Measurements from ENCODE around the gene FMNL2.

Gene FMNL2

DNA sequence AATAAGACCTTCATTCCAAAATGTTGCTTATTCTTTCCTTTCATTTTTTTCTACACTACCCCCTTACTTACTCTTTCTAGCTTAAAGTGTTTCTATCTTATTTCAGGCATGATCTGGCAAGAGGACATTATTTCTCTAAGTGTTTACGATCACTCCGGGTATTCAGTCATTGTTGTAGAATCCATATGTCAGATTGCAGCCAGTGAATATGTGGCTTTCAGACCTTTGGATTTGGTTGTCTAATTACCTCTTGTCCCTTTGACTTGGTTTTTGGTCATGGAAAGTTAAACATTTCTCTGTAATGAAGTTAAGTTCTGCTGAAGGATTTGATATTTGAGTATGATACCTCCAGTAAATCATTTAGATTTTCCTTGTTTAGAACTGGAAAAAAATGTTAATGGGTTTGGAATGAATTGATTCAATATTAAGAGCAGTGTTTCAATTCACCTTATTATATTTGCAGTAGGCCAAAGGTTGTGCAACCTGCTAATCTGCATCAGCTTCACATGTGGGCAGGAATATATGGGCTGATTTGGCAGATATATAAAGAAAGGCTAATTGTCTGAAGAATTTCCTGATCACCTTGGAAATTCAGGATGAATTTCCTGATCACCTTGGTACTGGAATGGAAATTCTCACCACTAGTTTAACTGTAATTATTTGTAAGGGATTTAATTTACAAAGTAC, 227.4 kb downstream of the FMNL2 start:
- H3K4me3 ChIP-seq (ENCODE audit: low read length), result no peak overlapping the region
- no CpG with 5 or more reads among the region's 2 CpGs for WGBS (ENCODE audit: insufficient coverage, insufficient read length)
- no peaks in the 10 kb centered on the region for H3K4me1 ChIP-seq (ENCODE audit: control insufficient read depth, insufficient read depth, low read length)

DNA sequence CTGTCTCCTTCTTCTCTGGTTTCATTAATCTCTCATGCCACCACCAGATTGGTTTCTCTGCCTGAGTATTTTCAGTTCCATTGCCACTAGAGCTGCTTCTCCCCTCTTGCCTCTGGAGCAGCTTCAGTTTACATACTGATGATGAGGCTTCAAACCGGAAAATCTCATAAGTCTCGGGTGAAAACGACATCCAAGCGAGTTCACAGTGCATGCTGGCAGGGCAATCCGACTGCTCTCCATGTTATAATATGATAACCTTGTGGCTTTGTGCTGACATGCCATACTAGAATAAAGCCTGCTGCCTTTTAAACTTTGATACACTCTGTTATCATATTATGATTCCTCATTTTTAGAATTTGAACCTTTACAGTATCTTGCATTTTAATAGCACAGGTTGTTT, 228.8 kb downstream of the FMNL2 start:
- Histone ChIP-seq H3K4me1 (ENCODE audit: control insufficient read depth, insufficient read depth, low read length) (no peaks in the 10 kb centered on the region), H3K27ac (ENCODE audit: low read length) (no peak overlapping the region), H3K36me3 (ENCODE audit: control insufficient read depth, insufficient read depth, low read length) (peaks cover 3% of the 10 kb centered on the region; the same call in 1 of the 2 replicates), H3K4me3 (ENCODE audit: low read length) (no peak overlapping the region), H3K9me3 (ENCODE audit: control insufficient read depth, insufficient read depth, low read length) (no peaks in the 10 kb centered on the region), H3K27me3 (ENCODE audit: control insufficient read depth, insufficient read depth, low read length) (no peaks in the 10 kb centered on the region)
- WGBS (ENCODE audit: insufficient coverage, insufficient read length), result no CpG with 5 or more reads among the region's 5 CpGs
- no peak for DNase-seq (ENCODE audit: low read depth, low spot score)

More for the DNA sequence above, 227.4 kb downstream of the FMNL2 start:
- peaks cover 3% of the 10 kb centered on the region; the same call in 1 of the 2 replicates for H3K36me3 ChIP-seq (ENCODE audit: control insufficient read depth, insufficient read depth, low read length)
- no peaks in the 10 kb centered on the region for H3K27me3 ChIP-seq (ENCODE audit: control insufficient read depth, insufficient read depth, low read length)
- no peaks in the 10 kb centered on the region for H3K9me3 ChIP-seq (ENCODE audit: control insufficient read depth, insufficient read depth, low read length)
- H3K27ac ChIP-seq (ENCODE audit: low read length), result no peak overlapping the region
- DNase-seq (ENCODE audit: low read depth, low spot score), result no peak

DNA sequence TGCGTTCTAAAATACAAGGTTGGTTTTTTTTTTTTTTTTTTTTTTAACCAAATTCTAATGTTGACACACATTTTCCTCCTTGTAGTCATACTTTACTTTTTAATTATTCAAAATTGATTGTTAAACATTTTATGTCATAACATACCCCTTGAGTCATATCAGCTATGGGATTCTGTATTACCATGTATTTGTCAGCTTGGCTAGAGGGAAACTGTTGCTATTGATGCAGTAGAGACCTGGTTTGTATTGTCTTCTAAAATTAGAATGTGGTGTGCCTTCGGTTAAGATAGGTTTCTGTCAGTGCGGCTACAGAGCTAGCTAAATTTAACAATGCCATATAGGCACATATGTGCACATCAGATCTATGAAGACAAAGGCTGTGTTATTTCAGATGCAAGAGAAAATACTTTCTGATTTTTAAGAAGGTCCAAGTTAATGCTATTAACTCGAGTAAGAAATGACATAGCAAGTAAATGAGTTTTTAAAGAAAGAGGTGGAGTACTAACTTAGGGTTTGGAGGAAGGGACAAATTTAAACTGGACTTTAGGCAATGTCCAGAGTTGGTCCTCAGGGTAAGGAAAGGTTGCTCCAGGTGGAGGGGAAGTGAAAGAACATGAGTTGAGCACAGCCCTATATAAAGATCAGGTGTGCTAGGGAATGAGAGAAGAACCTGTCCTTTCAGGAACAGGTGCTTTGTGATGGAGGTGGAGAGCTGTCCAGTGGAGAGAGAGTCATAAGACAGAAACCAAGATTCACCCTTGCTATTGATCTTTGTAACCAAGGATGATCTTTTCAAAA, 230.0 kb downstream of the FMNL2 start:
- H3K27me3 ChIP-seq (ENCODE audit: control insufficient read depth, insufficient read depth, low read length), result no peaks in the 10 kb centered on the region
- no CpG with 5 or more reads among the region's 4 CpGs for WGBS (ENCODE audit: insufficient coverage, insufficient read length)
- no peaks in the 10 kb centered on the region for H3K9me3 ChIP-seq (ENCODE audit: control insufficient read depth, insufficient read depth, low read length)
- H3K27ac ChIP-seq (ENCODE audit: low read length), result no peak overlapping the region
- H3K4me1 ChIP-seq (ENCODE audit: control insufficient read depth, insufficient read depth, low read length), result no peaks in the 10 kb centered on the region
- H3K4me3 ChIP-seq (ENCODE audit: low read length), result no peak overlapping the region
- DNase-seq (ENCODE audit: low read depth, low spot score), result no peak
- peaks cover 3% of the 10 kb centered on the region; the same call in 1 of the 2 replicates for H3K36me3 ChIP-seq (ENCODE audit: control insufficient read depth, insufficient read depth, low read length)

DNA sequence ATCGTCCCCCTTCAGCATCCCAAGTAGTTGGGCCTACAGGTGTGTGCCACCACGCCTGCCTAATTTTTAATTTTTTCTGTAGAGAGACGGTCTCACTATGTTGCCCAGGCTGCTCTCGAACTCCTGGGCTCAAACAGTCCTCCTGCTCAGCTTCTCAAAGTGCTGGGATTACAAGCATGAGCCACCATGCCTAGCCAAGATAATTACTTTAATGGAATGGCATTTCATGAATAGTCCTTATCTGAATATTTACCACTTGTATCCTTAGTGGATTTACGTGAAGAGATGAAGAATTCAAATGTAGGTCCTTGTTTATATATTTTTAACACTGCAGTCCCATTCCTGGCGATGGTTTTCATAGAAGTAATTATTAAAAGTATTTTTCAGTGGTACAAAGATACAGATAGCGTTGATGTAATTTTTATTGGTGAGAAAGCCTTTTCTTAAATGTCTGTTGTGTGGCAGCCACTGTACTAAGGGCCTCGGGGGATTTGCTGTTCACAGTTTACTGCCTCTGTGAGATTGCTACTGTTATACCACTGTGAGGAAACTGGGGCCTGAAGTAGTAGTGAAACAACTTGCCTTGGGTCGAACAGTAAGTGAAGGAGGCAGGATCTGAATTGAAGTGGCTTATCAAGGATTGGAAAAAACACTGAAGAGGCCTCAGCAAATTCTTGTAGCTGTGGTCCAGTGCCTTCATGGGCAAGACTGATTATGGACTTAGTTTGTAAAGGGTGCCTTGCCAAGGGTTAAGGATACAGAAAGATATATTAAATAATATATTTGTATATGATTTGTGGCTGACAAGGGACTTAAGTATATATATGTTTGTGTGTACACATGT, 231.1 kb downstream of the FMNL2 start:
- H3K4me1 ChIP-seq (ENCODE audit: control insufficient read depth, insufficient read depth, low read length), result no peaks in the 10 kb centered on the region
- H3K9me3 ChIP-seq (ENCODE audit: control insufficient read depth, insufficient read depth, low read length), result no peaks in the 10 kb centered on the region
- no peak overlapping the region for H3K27ac ChIP-seq (ENCODE audit: low read length)
- WGBS (ENCODE audit: insufficient coverage, insufficient read length), result 100% methylated on average over 1 of the region's 9 CpGs
- H3K27me3 ChIP-seq (ENCODE audit: control insufficient read depth, insufficient read depth, low read length), result no peaks in the 10 kb centered on the region
- no peaks in the 10 kb centered on the region; the same call in 1 of the 2 replicates for H3K36me3 ChIP-seq (ENCODE audit: control insufficient read depth, insufficient read depth, low read length)
- H3K4me3 ChIP-seq (ENCODE audit: low read length), result no peak overlapping the region
- DNase-seq (ENCODE audit: low read depth, low spot score), result no peak

DNA sequence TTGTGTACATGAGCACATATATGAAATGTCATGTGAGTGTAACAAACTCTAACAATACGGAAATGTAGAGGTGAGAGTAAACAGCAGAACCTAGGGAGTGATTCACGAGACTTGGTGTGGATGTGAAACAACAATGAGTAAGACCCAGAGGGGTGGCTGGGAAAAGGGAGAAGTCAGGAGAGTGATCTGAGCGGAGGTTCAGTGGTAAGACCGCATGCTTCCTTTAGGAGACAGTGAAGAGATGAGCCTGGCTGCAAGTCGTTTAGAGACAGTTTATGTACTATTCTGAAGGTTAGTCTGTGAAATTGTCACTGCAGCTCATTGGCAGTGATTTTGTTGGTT, 231.7 kb downstream of the FMNL2 start:
- Histone ChIP-seq H3K36me3 (ENCODE audit: control insufficient read depth, insufficient read depth, low read length) (no peaks in the 10 kb centered on the region; the same call in 1 of the 2 replicates), H3K27ac (ENCODE audit: low read length) (no peak overlapping the region), H3K9me3 (ENCODE audit: control insufficient read depth, insufficient read depth, low read length) (no peaks in the 10 kb centered on the region), H3K4me1 (ENCODE audit: control insufficient read depth, insufficient read depth, low read length) (no peaks in the 10 kb centered on the region), H3K4me3 (ENCODE audit: low read length) (no peak overlapping the region), H3K27me3 (ENCODE audit: control insufficient read depth, insufficient read depth, low read length) (no peaks in the 10 kb centered on the region)
- no peak for DNase-seq (ENCODE audit: low read depth, low spot score)
- WGBS (ENCODE audit: insufficient coverage, insufficient read length), result no CpG with 5 or more reads among the region's 5 CpGs

DNA sequence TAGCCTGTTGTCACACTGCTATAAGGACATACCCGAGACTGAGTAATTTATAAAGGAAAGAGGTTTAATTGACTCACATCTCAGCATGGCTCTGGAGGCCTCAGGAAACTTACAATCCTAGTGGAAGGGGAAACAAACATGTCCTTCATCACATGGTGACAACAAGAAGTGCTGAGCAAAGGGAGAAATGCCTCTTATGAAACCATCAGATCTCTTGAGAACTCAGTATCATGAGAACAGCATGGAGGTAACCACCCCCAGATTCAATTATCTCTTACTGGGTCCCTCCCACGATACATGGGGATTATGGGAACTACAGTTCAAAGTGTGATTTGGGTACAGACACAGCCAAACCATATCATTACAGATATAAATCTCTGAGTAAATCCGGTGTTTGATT, 233.6 kb downstream of the FMNL2 start:
- no peak for DNase-seq (ENCODE audit: low read depth, low spot score)
- no peaks in the 10 kb centered on the region for H3K27me3 ChIP-seq (ENCODE audit: control insufficient read depth, insufficient read depth, low read length)
- no peaks in the 10 kb centered on the region for H3K36me3 ChIP-seq (ENCODE audit: control insufficient read depth, insufficient read depth, low read length)
- H3K27ac ChIP-seq (ENCODE audit: low read length), result no peak overlapping the region
- H3K4me1 ChIP-seq (ENCODE audit: control insufficient read depth, insufficient read depth, low read length), result no peaks in the 10 kb centered on the region
- H3K9me3 ChIP-seq (ENCODE audit: control insufficient read depth, insufficient read depth, low read length), result no peaks in the 10 kb centered on the region
- no CpG with 5 or more reads among the region's 3 CpGs for WGBS (ENCODE audit: insufficient coverage, insufficient read length)
- H3K4me3 ChIP-seq (ENCODE audit: low read length), result no peak overlapping the region

DNA sequence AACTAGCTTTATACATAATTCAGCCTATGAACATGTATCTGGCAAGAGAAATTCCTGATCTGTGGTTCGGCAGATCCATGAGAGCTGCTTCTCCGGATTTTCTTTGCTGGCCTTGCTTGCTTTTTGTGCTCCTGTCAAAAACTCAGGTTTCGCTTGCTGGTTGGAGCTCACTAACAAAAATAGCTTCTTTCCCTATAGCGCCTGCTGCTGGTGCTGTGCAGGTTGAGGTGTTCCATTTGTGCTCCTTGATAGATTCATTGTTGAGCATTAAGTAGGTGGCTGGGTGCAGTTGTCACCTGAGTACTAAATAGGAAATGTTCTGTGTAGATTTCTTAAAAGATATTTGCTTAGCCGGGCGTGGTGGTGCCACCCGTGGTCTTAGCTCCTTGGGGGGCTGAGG, 234.2 kb downstream of the FMNL2 start:
- no peaks in the 10 kb centered on the region for H3K9me3 ChIP-seq (ENCODE audit: control insufficient read depth, insufficient read depth, low read length)
- no peaks in the 10 kb centered on the region for H3K36me3 ChIP-seq (ENCODE audit: control insufficient read depth, insufficient read depth, low read length)
- no peak overlapping the region for H3K27ac ChIP-seq (ENCODE audit: low read length)
- no peaks in the 10 kb centered on the region for H3K4me1 ChIP-seq (ENCODE audit: control insufficient read depth, insufficient read depth, low read length)
- H3K27me3 ChIP-seq (ENCODE audit: control insufficient read depth, insufficient read depth, low read length), result no peaks in the 10 kb centered on the region
- no peak for DNase-seq (ENCODE audit: low read depth, low spot score)
- no CpG with 5 or more reads among the region's 7 CpGs for WGBS (ENCODE audit: insufficient coverage, insufficient read length)
- H3K4me3 ChIP-seq (ENCODE audit: low read length), result no peak overlapping the region

DNA sequence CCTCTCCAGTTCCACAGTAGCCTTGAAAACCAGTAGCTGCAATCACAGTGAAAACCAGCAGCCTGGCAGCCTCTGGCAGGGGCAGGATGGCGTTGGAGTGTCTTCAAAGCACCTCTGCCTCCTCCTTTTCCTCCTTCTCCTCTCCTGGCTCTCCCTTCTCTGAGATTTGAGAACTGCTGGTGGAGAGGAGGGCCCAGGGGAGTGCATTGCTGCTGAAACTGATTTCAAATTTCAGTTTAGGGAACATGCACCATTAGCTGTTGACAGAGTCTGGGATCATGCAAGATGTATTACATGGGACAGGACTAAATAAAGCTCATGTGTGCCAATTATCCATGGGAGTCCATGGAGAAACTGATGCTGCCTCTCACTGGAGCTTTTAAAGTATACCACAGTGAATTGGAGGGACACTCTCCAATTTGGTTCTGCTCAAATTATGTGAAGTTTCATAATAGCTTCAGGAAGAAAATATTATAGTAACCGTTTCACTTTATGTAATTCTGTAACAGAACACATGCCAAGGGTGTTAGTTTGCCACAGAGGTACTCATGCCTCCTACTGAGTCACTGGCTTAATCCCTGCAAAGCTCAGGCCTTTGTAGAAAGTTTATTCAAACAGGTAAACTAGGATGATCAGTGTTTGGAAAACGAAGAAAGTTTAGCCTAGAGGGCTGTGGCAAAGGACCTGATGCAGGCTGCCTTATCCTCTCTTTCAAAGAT, 236.2 kb downstream of the FMNL2 start:
- no peak overlapping the region for H3K4me3 ChIP-seq (ENCODE audit: low read length)

DNA sequence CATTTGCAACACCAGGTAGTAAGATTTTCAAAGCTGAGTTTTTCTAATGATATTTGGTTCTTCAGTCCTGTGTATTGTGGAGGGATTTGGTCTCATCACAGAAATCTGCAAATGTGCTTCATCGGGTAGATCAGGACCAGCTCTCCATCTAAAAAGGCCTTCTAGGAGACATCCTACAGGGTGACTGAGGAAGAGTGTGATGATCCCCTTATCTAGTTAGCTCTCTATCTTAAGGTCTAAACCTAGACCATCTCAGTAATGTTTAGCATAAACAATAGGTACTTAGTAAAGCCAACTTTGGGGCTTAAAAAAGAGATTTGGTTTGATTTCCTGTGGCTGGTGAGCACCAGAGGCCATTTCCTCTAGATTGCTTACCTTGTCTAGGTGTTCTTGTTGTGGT, 237.1 kb downstream of the FMNL2 start:
- Histone ChIP-seq H3K4me3 (ENCODE audit: low read length) (no peak overlapping the region), H3K27me3 (ENCODE audit: control insufficient read depth, insufficient read depth, low read length) (no peaks in the 10 kb centered on the region), H3K4me1 (ENCODE audit: control insufficient read depth, insufficient read depth, low read length) (no peaks in the 10 kb centered on the region), H3K27ac (ENCODE audit: low read length) (no peak overlapping the region), H3K9me3 (ENCODE audit: control insufficient read depth, insufficient read depth, low read length) (no peaks in the 10 kb centered on the region), H3K36me3 (ENCODE audit: control insufficient read depth, insufficient read depth, low read length) (no peaks in the 10 kb centered on the region)
- WGBS (ENCODE audit: insufficient coverage, insufficient read length), result no CpG with 5 or more reads among the region's 1 CpG
- DNase-seq (ENCODE audit: low read depth, low spot score), result no peak

More for the DNA sequence above, 236.2 kb downstream of the FMNL2 start:
- Histone ChIP-seq H3K36me3 (ENCODE audit: control insufficient read depth, insufficient read depth, low read length) (no peaks in the 10 kb centered on the region), H3K4me1 (ENCODE audit: control insufficient read depth, insufficient read depth, low read length) (no peaks in the 10 kb centered on the region), H3K9me3 (ENCODE audit: control insufficient read depth, insufficient read depth, low read length) (no peaks in the 10 kb centered on the region), H3K27me3 (ENCODE audit: control insufficient read depth, insufficient read depth, low read length) (no peaks in the 10 kb centered on the region), H3K27ac (ENCODE audit: low read length) (no peak overlapping the region)
- DNase-seq (ENCODE audit: low read depth, low spot score), result no peak
- no CpG with 5 or more reads among the region's 3 CpGs for WGBS (ENCODE audit: insufficient coverage, insufficient read length)

DNA sequence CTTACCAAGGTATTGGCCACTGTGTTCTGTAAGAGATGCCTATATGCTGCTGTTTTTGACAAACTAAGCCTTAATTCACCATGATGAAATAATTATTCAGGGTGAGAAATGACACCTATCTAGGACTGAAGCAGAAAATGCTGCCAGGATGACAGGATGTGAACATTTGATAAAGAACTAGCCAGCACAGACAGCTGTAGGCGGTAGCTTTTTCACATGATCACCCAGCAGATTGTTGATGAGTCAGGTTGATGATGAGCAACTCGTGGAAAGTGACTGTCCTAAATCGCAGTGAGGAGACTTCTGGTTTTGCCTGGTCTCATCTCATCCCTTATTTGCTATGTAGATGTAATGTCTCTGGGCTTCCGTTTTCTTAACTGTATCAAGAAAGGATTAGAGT, 238.2 kb downstream of the FMNL2 start:
- Histone ChIP-seq H3K36me3 (ENCODE audit: control insufficient read depth, insufficient read depth, low read length) (no peaks in the 10 kb centered on the region), H3K4me3 (ENCODE audit: low read length) (no peak overlapping the region), H3K4me1 (ENCODE audit: control insufficient read depth, insufficient read depth, low read length) (0 out of 2 replicates have a peak, but pooled peaks cover 1% of the 10 kb centered on the region), H3K27me3 (ENCODE audit: control insufficient read depth, insufficient read depth, low read length) (no peaks in the 10 kb centered on the region), H3K9me3 (ENCODE audit: control insufficient read depth, insufficient read depth, low read length) (no peaks in the 10 kb centered on the region), H3K27ac (ENCODE audit: low read length) (no peak overlapping the region)
- no CpG with 5 or more reads among the region's 4 CpGs for WGBS (ENCODE audit: insufficient coverage, insufficient read length)
- DNase-seq (ENCODE audit: low read depth, low spot score), result no peak
